Panc1 (cell line): Measurements from ENCODE around the gene ATP8B1. TPM values are rescaled to one million over a fixed set of nuclear protein-coding genes. Genes with fewer than 3 reads are reported as not detected.

Experiments
- ATAC-seq: fragments of 200-7000 bp; cut with Tn5 transposase; 2 replicates; pipeline ENCODE4 v1.9.1; 2020; ENCODE audit warnings: mild to moderate bottlenecking, moderate library complexity
- BruUV-seq: library from RNA; stranded (reverse); fragments of 400-500 nt; replicated peaks from 2 replicates; lab custom pipeline; 2021; lab: Mats Ljungman, UMichigan
- CTCF ChIA-PET: fragments of 300-600 bp; sonication (Branson Sonifier 250); formaldehyde crosslinking; loops from one replicate; lab custom pipeline; 2022; ENCODE audit warnings: antibody characterized with exemption; lab: Charles Lee
- POLR2A ChIA-PET: fragments of 300-600 bp; sonication (Branson Sonifier 250); formaldehyde crosslinking; loops from one replicate; lab custom pipeline; 2022; ENCODE audit warnings: antibody characterized with exemption; lab: Charles Lee
- DNase-seq: peaks from one replicate; pipeline ENCODE4 v3.0.0-alpha.2; 2010; ENCODE audit warnings: low read depth, low spot score
- H3K27ac ChIP-seq: 2 replicates; pipeline ENCODE4 v1.5.1; 2011; ENCODE audit warnings: mild to moderate bottlenecking, low read length, inconsistent platforms
- H3K27me3 ChIP-seq: fragments of 200-500 bp; sonication (Bioruptor generic); 2 replicates; pipeline ENCODE4 v1.6.0; 2014; ENCODE audit warnings: low read length, inconsistent platforms; ENCODE audit not compliant: control insufficient read depth, insufficient read depth
- H3K36me3 ChIP-seq: fragments of 200-500 bp; sonication (Bioruptor generic); 2 replicates; pipeline ENCODE4 v1.5.1; 2014; ENCODE audit warnings: inconsistent platforms, mild to moderate bottlenecking, low read length, moderate library complexity; ENCODE audit not compliant: control insufficient read depth, insufficient read depth
- H3K4me1 ChIP-seq: 2 replicates; pipeline ENCODE4 v1.5.1; 2011; ENCODE audit warnings: inconsistent platforms, mild to moderate bottlenecking, low read length, moderate library complexity; ENCODE audit not compliant: control insufficient read depth, insufficient read depth
- H3K4me3 ChIP-seq, 2 experiments: 2 replicates each; pipeline ENCODE4 v1.5.1; 2011 to 2012; ENCODE audit warnings: low read depth in 2 of 2, low read length in 2 of 2, mild to moderate bottlenecking in 2 of 2, inconsistent platforms in 1 of 2, moderate library complexity in 1 of 2
- H3K9me3 ChIP-seq: fragments of 200-500 bp; sonication (Bioruptor generic); 2 replicates; pipeline ENCODE4 v1.5.1; 2014; ENCODE audit warnings: low read depth, mild to moderate bottlenecking, inconsistent platforms, low read length, moderate library complexity; ENCODE audit not compliant: control insufficient read depth, insufficient read depth
- CTCF ChIP-seq: fragments of 450-650 bp; IDR thresholded peaks from 2 replicates; pipeline ENCODE4 v1.5.1; 2017; ENCODE audit warnings: mild to moderate bottlenecking
- POLR2AphosphoS5 ChIP-seq: IDR thresholded peaks from 2 replicates; pipeline ENCODE4 v1.6.1; 2012; ENCODE audit warnings: mild to moderate bottlenecking, low read depth, low read length, moderate library complexity
- REST ChIP-seq, 2 experiments: IDR thresholded peaks; 2 replicates each; pipeline ENCODE4 v1.6.1; 2011 to 2012; ENCODE audit warnings: low read depth in 2 of 2, control low read depth in 1 of 2, low read length in 1 of 2, mild to moderate bottlenecking in 1 of 2, moderate library complexity in 1 of 2; ENCODE audit not compliant: insufficient read depth in 1 of 2
- SIN3A ChIP-seq: IDR thresholded peaks from 2 replicates; pipeline ENCODE4 v1.6.1; 2012; ENCODE audit warnings: low read depth, mild to moderate bottlenecking, low read length, moderate library complexity, borderline replicate concordance; ENCODE audit not compliant: insufficient read depth
- TCF7L2 ChIP-seq: IDR thresholded peaks from 2 replicates; pipeline ENCODE4 v1.6.1; 2011; ENCODE audit warnings: mild to moderate bottlenecking, low read depth, low read length, inconsistent platforms
- in situ Hi-C: cut with HindIII; loops from 2 replicates; pipeline ENCODE4 v1.10.0; 2016; ENCODE audit warnings: low sequenced_read_pairs, low pct_unique_long_range_greater_than_20kb
- intact Hi-C: fragments of 100-400 bp; cut with micrococcal nuclease; formaldehyde crosslinking; loops from one replicate; pipeline ENCODE4 v1.10.0; 2022; ENCODE audit not compliant: unreplicated experiment
- total RNA-seq: library from RNA; stranded (reverse); gene quantifications from one replicate; pipeline ENCODE4 v1.2.1, GENCODE V29; 2021; ENCODE audit not compliant: unreplicated experiment

Gene ATP8B1
- total RNA-seq, 1 experiment from 2014 or later: 12.5 TPM

- H3K27me3 ChIP-seq: no peaks in the 10 kb centered on the region
- no peaks in the 10 kb centered on the region; the same call in 1 of the 2 replicates for H3K4me1 ChIP-seq
- in situ Hi-C loops (no loop called here), intact Hi-C loops (no loop called here)
- H3K9me3 ChIP-seq: no peaks in the 10 kb centered on the region
- POLR2A ChIA-PET: interaction anchor here (0.6 kb wide), 1 partner anchor 40 kb away, joined by 4 read pairs; no protein-coding TSS in a partner anchor
- DNase-seq: no peak
- CTCF ChIA-PET: interaction anchor here (0.5 kb wide), 1 partner anchor 484 kb away, joined by 7 read pairs; no protein-coding TSS in a partner anchor
- no peaks in the 10 kb centered on the region for H3K36me3 ChIP-seq
- no peak overlapping the region for H3K4me3 ChIP-seq
- no TSS peak for BruUV-seq
- H3K27ac ChIP-seq: no peak overlapping the region
- TF ChIP-seq CTCF (no peak), TCF7L2 (no peak), SIN3A (no peak), REST (IDR thresholded peaks at IDR 0.05; ENCODE audit: insufficient read depth in 1 of 2, low read depth in 2 of 2, low read length in 1 of 2) (no peak), POLR2AphosphoS5 (no peak)
- no peak for ATAC-seq
Observed at GRCh38 chr18:57670046-57670445, 133.1 kb downstream of the ATP8B1 start.

- Histone ChIP-seq H3K9me3 (no peaks in the 10 kb centered on the region), H3K4me3 (no peak overlapping the region), H3K4me1 (no peaks in the 10 kb centered on the region; the same call in 1 of the 2 replicates), H3K27me3 (no peaks in the 10 kb centered on the region), H3K27ac (no peak overlapping the region), H3K36me3 (no peaks in the 10 kb centered on the region)
- no peak for ATAC-seq
- ChIA-PET POLR2A (no interaction called here), CTCF (no interaction called here)
- DNase-seq: no peak
- BruUV-seq: no TSS peak
- intact Hi-C loops (no loop called here), in situ Hi-C loops (no loop called here)
- TF ChIP-seq POLR2AphosphoS5: no peak
- no peak for TF ChIP-seq REST (IDR thresholded peaks at IDR 0.05; ENCODE audit: insufficient read depth in 1 of 2, low read depth in 2 of 2, low read length in 1 of 2)
- TF ChIP-seq SIN3A: no peak
- TF ChIP-seq TCF7L2: no peak
- TF ChIP-seq CTCF: no peak
Observed at GRCh38 chr18:57668021-57668420, 135.1 kb downstream of the ATP8B1 start.
